GM19467 (cell line): Measurements from ENCODE around the gene OLFML2A.

ENCODE experiments used
- ATAC-seq: cut with Tn5 transposase; IDR thresholded peaks from one replicate; pipeline ENCODE4 v1.9.1; 2021; ENCODE audit warnings: mild to moderate bottlenecking, moderate library complexity; ENCODE audit not compliant: unreplicated experiment

Gene OLFML2A

DNA sequence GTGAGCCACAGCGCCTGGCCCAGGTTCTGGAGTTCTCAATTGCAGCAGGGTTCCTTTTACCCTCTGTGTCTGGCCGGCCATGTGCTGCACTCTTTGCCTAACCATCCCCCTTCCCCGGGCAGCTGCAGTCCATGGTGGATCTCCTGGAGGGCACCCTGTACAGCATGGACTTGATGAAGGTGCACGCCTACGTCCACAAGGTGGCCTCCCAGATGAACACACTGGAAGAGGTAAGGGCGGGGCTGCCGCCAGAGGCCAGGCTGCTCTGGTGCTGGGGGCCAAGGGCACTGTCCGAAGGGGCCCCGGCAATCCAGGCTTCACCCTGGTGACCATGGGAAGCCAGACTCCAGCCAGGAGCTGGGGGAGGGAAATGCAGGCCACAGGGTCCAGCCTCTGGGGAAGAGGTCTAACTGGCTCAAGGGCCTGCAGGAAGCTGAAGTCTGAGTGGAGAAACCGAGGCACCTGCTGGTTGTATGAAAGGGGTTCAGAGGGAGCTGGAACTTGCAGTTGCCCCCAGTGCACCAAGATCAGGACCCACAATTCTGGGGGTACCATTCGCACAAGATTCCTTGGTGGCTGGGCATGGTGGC, 18.1 kb downstream of the OLFML2A start:
- no peak for ATAC-seq

- ATAC-seq = no peak
Measured at GRCh38 chr9:124795881-124796431, 19.0 kb downstream of the OLFML2A start.

GRCh38 chr9:124797343-124798103, 20.6 kb downstream of the OLFML2A start:
- ATAC-seq = no peak

- no peak for ATAC-seq
Measured at GRCh38 chr9:124799274-124800006, 22.5 kb downstream of the OLFML2A start.

GRCh38 chr9:124800306-124801259, 23.6 kb downstream of the OLFML2A start:
- ATAC-seq = no peak

DNA sequence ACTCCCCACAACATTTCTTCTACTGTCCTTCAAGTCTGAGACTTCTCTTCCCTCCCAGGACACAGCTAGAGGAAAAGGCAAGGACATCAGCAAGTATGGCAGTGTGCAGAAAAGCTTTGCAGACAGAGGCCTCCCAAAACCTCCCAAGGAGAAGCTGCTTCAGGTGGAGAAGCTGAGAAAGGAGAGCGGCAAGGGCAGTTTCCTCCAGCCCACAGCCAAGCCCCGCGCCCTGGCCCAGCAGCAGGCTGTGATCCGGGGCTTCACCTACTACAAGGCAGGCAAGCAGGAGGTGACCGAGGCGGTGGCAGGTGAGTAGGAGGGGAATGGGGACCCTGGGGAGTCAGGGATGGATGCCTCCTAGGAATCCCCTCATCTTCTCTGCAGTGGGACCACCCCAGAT, 24.4 kb downstream of the OLFML2A start:
- ATAC-seq = no peak

GRCh38 chr9:124802426-124802825, 25.5 kb downstream of the OLFML2A start:
- ATAC-seq = no peak

GRCh38 chr9:124803911-124804310, 27.0 kb downstream of the OLFML2A start:
- ATAC-seq = no peak

GRCh38 chr9:124805186-124805585, 28.3 kb downstream of the OLFML2A start:
- no peak for ATAC-seq

- ATAC-seq = no peak
Measured at GRCh38 chr9:124808246-124808956, 31.5 kb downstream of the OLFML2A start.

GRCh38 chr9:124809211-124809610, 32.3 kb downstream of the OLFML2A start:
- ATAC-seq = no peak

GRCh38 chr9:124809741-124810500, 33.0 kb downstream of the OLFML2A start:
- no peak for ATAC-seq

DNA sequence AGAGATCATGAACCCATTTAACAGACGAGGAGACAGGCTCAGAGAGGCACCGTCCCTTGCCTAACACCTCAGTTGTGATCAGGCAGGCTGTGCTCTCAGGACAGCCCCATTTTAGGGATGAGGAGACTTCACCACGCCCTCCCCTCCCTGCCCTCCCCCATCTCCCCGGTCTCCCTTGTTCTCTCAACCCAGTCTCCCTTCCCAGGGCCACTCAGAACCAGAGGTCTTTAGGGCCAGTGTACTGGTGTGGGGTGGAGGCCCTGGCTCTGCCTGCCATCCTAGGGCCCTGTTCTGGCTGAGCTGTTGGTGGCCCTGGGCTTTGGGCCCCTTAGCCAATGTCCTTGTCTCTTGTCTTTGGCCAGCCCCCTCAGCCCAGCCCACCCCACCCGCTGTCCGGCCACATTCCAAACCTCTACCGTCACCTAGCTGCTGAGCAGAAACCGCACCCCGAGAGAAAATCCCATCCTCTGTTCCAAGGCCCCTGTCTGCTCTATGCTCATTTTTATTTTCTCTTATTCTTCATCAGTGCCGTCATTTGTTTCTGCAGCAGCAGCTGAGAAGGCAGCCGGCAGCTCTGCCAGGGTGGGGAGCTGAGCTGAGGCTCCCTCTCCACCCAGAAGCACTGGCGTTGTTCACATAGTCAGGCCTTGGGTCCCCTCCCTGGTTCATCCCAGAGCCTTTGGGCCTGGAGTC, 33.9 kb downstream of the OLFML2A start:
- no peak for ATAC-seq

DNA sequence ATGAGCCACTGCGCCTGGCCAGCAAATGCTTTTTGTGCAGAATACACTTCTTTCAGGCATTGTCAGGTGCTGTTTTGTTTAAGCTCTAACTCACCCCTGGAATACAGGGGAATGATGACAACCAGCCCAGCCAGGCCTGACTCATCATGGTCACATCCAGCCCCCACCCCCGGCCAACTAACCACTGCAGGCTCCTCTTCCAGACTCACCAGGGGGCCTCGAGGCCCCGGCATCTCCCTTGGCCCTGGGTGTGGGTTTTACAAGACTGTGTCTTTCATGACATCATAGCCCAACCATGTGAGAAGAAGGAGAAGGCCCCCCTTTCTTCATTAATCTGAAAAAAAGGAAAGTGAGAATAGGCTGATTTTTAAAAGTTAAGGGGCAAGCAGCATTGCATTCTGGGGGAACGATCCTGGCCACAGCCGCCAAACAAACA, 35.5 kb downstream of the OLFML2A start:
- ATAC-seq = no peak

GRCh38 chr9:124813041-124813440, 36.1 kb downstream of the OLFML2A start:
- ATAC-seq = no peak

DNA sequence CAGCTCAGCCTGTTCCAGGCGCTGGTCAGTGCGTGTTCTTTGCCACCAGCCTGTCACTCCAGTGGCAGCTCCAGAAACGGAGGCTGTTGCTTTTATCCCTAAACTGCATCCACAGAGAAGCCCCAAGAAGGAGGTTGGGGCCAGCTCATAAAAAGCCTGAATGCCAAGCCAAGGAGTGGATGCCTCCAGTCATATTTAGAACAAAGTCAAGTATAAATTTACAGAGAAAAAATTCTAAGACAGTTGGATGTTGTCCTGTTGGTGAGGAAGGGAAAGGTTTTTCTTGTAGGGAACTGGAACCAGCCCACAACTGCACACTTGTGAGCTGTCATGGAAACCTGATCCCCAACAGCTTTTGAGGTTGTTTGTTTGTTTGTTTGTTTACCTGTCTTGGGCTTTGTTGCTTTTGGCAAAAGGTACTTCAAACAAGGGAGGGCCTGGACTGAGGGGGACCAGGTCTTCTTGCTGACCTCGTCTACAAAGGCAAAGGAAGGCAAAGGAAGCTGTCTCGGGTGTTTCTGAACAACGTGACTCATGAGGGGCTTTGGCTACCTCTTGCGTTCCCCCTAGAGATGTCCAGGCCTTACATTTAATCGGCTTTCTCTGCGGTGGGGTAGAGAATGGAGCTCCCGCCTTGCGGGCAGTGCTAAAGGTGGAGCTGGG, 36.7 kb downstream of the OLFML2A start:
- ATAC-seq = no peak

GRCh38 chr9:124814164-124814535, 37.2 kb downstream of the OLFML2A start:
- no peak for ATAC-seq

- ATAC-seq = no peak
Measured at GRCh38 chr9:124815601-124816000, 38.7 kb downstream of the OLFML2A start.
